ENCODE results near the gene NMD3. TPM values are rescaled to one million over a fixed set of nuclear protein-coding genes. Genes with fewer than 3 reads are reported as not detected.

The NMD3 gene
- total and polyA plus RNA-seq, 10 donors = 13.3 to 46.6 (median 33.0) TPM

- H3K4me1 ChIP-seq = no peaks in the 10 kb centered on the region
- TF ChIP-seq POLR2AphosphoS5 (IDR thresholded peaks at IDR 0.05) = no peak
- no peak for TF ChIP-seq CTCF (IDR thresholded peaks at IDR 0.05 in 8 of 11, conservative IDR thresholded peaks at IDR 0.05 in 3 of 11)
- no peak for TF ChIP-seq POLR2A (IDR thresholded peaks at IDR 0.05)
- H3K36me3 ChIP-seq = peaks cover 6 to 98% (median 61%) of the 10 kb centered on the region in 6 donors
- no peak for DNase-seq
- no peak overlapping the region for H3K27ac ChIP-seq
- H3K9me3 ChIP-seq = no peaks in the 10 kb centered on the region
- no peak overlapping the region for H3K4me3 ChIP-seq
- WGBS, 5 donors = 91 to 95% (median 92%) methylated on average over 2 of the region's 2 CpGs
- intact Hi-C loops (cut with DNase I; ENCODE audit: low total_unique reads) = no loop called here
- no peaks in the 10 kb centered on the region for H3K27me3 ChIP-seq (replicated peaks in 1 of 7)
These were observed 30.6 kb downstream of the NMD3 start for GRCh38 chr3:161251716-161252115.

DNA sequence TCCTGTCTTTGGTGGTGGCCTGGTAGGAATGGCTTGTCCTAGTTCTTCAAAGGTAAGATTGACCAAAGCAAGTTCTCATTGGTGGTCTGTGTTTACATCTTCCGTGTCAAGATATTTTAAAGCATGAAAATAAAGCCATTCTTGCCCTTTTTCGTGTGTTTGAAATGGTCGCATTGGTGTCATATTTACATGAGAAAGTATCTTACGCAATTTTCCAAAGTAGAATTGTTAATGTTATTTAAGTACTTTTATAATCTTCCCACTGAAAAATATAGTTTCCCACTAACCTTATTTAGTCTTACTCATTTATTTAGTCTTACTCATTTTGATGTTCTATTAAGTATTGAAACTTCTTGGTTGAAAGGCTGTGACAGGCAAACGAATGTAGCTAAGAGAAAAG lies 31.0 kb downstream of the NMD3 start:
- H3K27ac ChIP-seq = no peak overlapping the region
- WGBS, 5 donors = 92 to 96% (median 95%) methylated on average over 5 of the region's 5 CpGs

GRCh38 chr3:161253711-161254110 lies 32.6 kb downstream of the NMD3 start:
- no peak overlapping the region for H3K4me3 ChIP-seq
- H3K4me1 ChIP-seq = no peaks in the 10 kb centered on the region
- H3K36me3 ChIP-seq = peaks cover 6 to 98% (median 47%) of the 10 kb centered on the region in 6 donors
- H3K27ac ChIP-seq = no peak overlapping the region
- WGBS, 5 donors = 62 to 90% (median 83%) methylated on average over 1 of the region's 1 CpG
- H3K9me3 ChIP-seq = no peaks in the 10 kb centered on the region
- TF ChIP-seq POLR2AphosphoS5 (IDR thresholded peaks at IDR 0.05) = no peak
- no peak for TF ChIP-seq POLR2A (IDR thresholded peaks at IDR 0.05)
- no peak for TF ChIP-seq CTCF (IDR thresholded peaks at IDR 0.05 in 8 of 11, conservative IDR thresholded peaks at IDR 0.05 in 3 of 11)
- no peak for DNase-seq
- intact Hi-C loops (cut with DNase I; ENCODE audit: low total_unique reads) = no loop called here
- H3K27me3 ChIP-seq (replicated peaks in 1 of 7) = no peaks in the 10 kb centered on the region

More for the DNA sequence above, 31.0 kb downstream of the NMD3 start:
- H3K27me3 ChIP-seq (replicated peaks in 1 of 7) = no peaks in the 10 kb centered on the region
- no peaks in the 10 kb centered on the region for H3K4me1 ChIP-seq
- peaks cover 6 to 98% (median 60%) of the 10 kb centered on the region in 6 donors for H3K36me3 ChIP-seq
- no peaks in the 10 kb centered on the region for H3K9me3 ChIP-seq
- TF ChIP-seq POLR2AphosphoS5 (IDR thresholded peaks at IDR 0.05) (no peak), CTCF (IDR thresholded peaks at IDR 0.05 in 8 of 11, conservative IDR thresholded peaks at IDR 0.05 in 3 of 11) (no peak), POLR2A (IDR thresholded peaks at IDR 0.05) (no peak)
- no peak for DNase-seq
- intact Hi-C loops (cut with DNase I; ENCODE audit: low total_unique reads) = no loop called here
- H3K4me3 ChIP-seq = no peak overlapping the region

GRCh38 chr3:161254861-161255260 lies 33.8 kb downstream of the NMD3 start:
- H3K36me3 ChIP-seq = peaks cover 6 to 89% (median 36%) of the 10 kb centered on the region in 6 donors
- H3K9me3 ChIP-seq = no peaks in the 10 kb centered on the region
- H3K27ac ChIP-seq = no peak overlapping the region
- H3K4me3 ChIP-seq = no peak overlapping the region
- intact Hi-C loops (cut with DNase I; ENCODE audit: low total_unique reads) = no loop called here
- no peak for DNase-seq
- TF ChIP-seq POLR2AphosphoS5 (IDR thresholded peaks at IDR 0.05) (no peak), POLR2A (IDR thresholded peaks at IDR 0.05) (no peak), CTCF (IDR thresholded peaks at IDR 0.05 in 8 of 11, conservative IDR thresholded peaks at IDR 0.05 in 3 of 11) (no peak)
- WGBS, 5 donors = 79 to 91% (median 85%) methylated on average over 1 of the region's 1 CpG
- no peaks in the 10 kb centered on the region for H3K4me1 ChIP-seq
- no peaks in the 10 kb centered on the region for H3K27me3 ChIP-seq (replicated peaks in 1 of 7)
